IMR-90 (cell line): ENCODE data around the gene EPB41L5. TPM values are rescaled to one million over a fixed set of nuclear protein-coding genes. Genes with fewer than 3 reads are reported as not detected.

Experiments
- ATAC-seq: fragments of 200-7000 bp; cut with Tn5 transposase; 2 replicates; pipeline ENCODE4 v1.9.1; 2020; ENCODE audit warnings: low read depth, mild to moderate bottlenecking, moderate library complexity
- BruUV-seq: library from RNA; stranded (reverse); fragments of 400-500 nt; replicated peaks from 2 replicates; lab custom pipeline; 2021; lab: Mats Ljungman, UMichigan
- CTCF ChIA-PET: fragments of 300-600 bp; formaldehyde crosslinking; extraction: SDS; loops from one replicate; lab custom pipeline; 2021; ENCODE audit warnings: antibody characterized with exemption; lab: Yijun Ruan, JAX
- POLR2A ChIA-PET: fragments of 300-600 bp; sonication (Branson Sonifier 250); formaldehyde crosslinking; loops from one replicate; lab custom pipeline; 2022; ENCODE audit warnings: antibody characterized with exemption; ENCODE audit not compliant: unreplicated experiment; lab: Charles Lee
- DNase-seq: peaks from one replicate; pipeline ENCODE4 v3.0.0; 2013
- H2AFZ ChIP-seq: replicated peaks from 2 replicates; pipeline ENCODE3; 2013; ENCODE audit warnings: low read length, mild to moderate bottlenecking; ENCODE audit not compliant: poor library complexity
- H2AK5ac ChIP-seq: 2 replicates; pipeline ENCODE4 v1.6.1; 2013; ENCODE audit warnings: low read depth, low read length, inconsistent platforms
- H2AK9ac ChIP-seq: replicated peaks from 2 replicates; pipeline ENCODE3; 2013; ENCODE audit warnings: mild to moderate bottlenecking, low read depth, low read length, moderate library complexity; ENCODE audit not compliant: poor library complexity
- H2BK120ac ChIP-seq: 2 replicates; pipeline ENCODE4 v1.6.1; 2013; ENCODE audit warnings: low read depth, low read length, inconsistent platforms
- H2BK15ac ChIP-seq: 3 replicates; pipeline ENCODE4 v1.6.1; 2013; ENCODE audit warnings: low read depth, low read length, inconsistent platforms
- H2BK20ac ChIP-seq: 2 replicates; pipeline ENCODE4 v1.6.1; 2013; ENCODE audit warnings: low read depth, mild to moderate bottlenecking, inconsistent platforms, low read length, moderate library complexity
- H2BK5ac ChIP-seq: 2 replicates; pipeline ENCODE4 v1.6.1; 2013; ENCODE audit warnings: mild to moderate bottlenecking, low read depth, low read length, inconsistent platforms; ENCODE audit not compliant: poor library complexity, severe bottlenecking
- H3K14ac ChIP-seq: replicated peaks from 2 replicates; pipeline ENCODE4 v1.6.1; 2013; ENCODE audit warnings: low read depth, low read length, inconsistent platforms
- H3K18ac ChIP-seq: 2 replicates; pipeline ENCODE4 v1.6.1; 2013; ENCODE audit warnings: low read depth, low read length, control low read depth
- H3K23ac ChIP-seq: 2 replicates; pipeline ENCODE4 v1.6.1; 2013; ENCODE audit warnings: low read depth, low read length, inconsistent platforms
- H3K27ac ChIP-seq: 2 replicates; pipeline ENCODE4 v1.5.1; 2013; ENCODE audit warnings: mild to moderate bottlenecking, control low read depth, low read length; ENCODE audit not compliant: insufficient read depth
- H3K27me3 ChIP-seq: 2 replicates; pipeline ENCODE4 v1.6.1; 2013; ENCODE audit warnings: low read length; ENCODE audit not compliant: control insufficient read depth, insufficient read depth
- H3K36me3 ChIP-seq: 2 replicates; pipeline ENCODE4 v1.6.1; 2013; ENCODE audit warnings: low read length, mixed read lengths; ENCODE audit not compliant: control insufficient read depth, insufficient read depth
- H3K4ac ChIP-seq: 2 replicates; pipeline ENCODE4 v1.6.1; 2013; ENCODE audit warnings: low read depth, low read length, inconsistent platforms
- H3K4me1 ChIP-seq: 2 replicates; pipeline ENCODE4 v1.6.1; 2013; ENCODE audit warnings: low read length, mixed read lengths; ENCODE audit not compliant: control insufficient read depth, insufficient read depth
- H3K4me2 ChIP-seq: 2 replicates; pipeline ENCODE4 v1.6.1; 2013; ENCODE audit warnings: low read depth, mild to moderate bottlenecking, control low read depth, low read length, moderate library complexity
- H3K4me3 ChIP-seq: 2 replicates; pipeline ENCODE4 v1.5.1; 2013; ENCODE audit warnings: low read depth, mild to moderate bottlenecking, control low read depth, low read length, moderate library complexity; ENCODE audit not compliant: insufficient read depth
- H3K56ac ChIP-seq: 2 replicates; pipeline ENCODE4 v1.6.1; 2013; ENCODE audit warnings: low read length, inconsistent platforms; ENCODE audit not compliant: insufficient read depth; ENCODE audit errors: extremely low read depth
- H3K79me1 ChIP-seq, 2 experiments: 2 replicates each; pipeline ENCODE4 v1.6.1; 2013; ENCODE audit warnings: low read length in 2 of 2, inconsistent platforms in 1 of 2, low read depth in 1 of 2
- H3K9ac ChIP-seq: 2 replicates; pipeline ENCODE4 v1.6.1; 2013; ENCODE audit warnings: low read depth, low read length, control low read depth
- H3K9me1 ChIP-seq: 2 replicates; pipeline ENCODE4 v1.6.1; 2013; ENCODE audit warnings: low read length, inconsistent platforms; ENCODE audit not compliant: insufficient read depth
- H3K9me3 ChIP-seq: 2 replicates; pipeline ENCODE4 v1.6.1; 2013; ENCODE audit warnings: low read length; ENCODE audit not compliant: control insufficient read depth, insufficient read depth
- H4K20me1 ChIP-seq: 2 replicates; pipeline ENCODE4 v1.6.1; 2013; ENCODE audit warnings: low read length, inconsistent platforms; ENCODE audit not compliant: insufficient read depth
- H4K5ac ChIP-seq: 2 replicates; pipeline ENCODE4 v1.6.1; 2013; ENCODE audit warnings: mild to moderate bottlenecking, low read depth, low read length, control low read depth
- H4K8ac ChIP-seq, 2 experiments: 2 replicates each; pipeline ENCODE4 v1.6.1; 2013; ENCODE audit warnings: low read depth in 2 of 2, low read length in 2 of 2, control low read depth in 1 of 2, inconsistent platforms in 1 of 2
- H4K91ac ChIP-seq: 2 replicates; pipeline ENCODE4 v1.6.1; 2013; ENCODE audit warnings: low read depth, low read length, inconsistent platforms; ENCODE audit not compliant: insufficient read depth
- CEBPB ChIP-seq: IDR thresholded peaks from 2 replicates; pipeline ENCODE4 v1.6.1; 2012; ENCODE audit warnings: low read depth, low read length, improper control_type of control experiment
- MAZ ChIP-seq: IDR thresholded peaks from 2 replicates; pipeline ENCODE4 v1.6.1; 2012; ENCODE audit warnings: low read depth, mild to moderate bottlenecking, low read length, improper control_type of control experiment, moderate library complexity, borderline replicate concordance
- WGBS, 2 experiments: methylation state at CpG; one replicate each; pipeline versions ENCODE4 v1.1.5 to v1.1.7; 2013; ENCODE audit warnings: missing lambda C conversion rate in 2 of 2; ENCODE audit not compliant: insufficient read length in 1 of 2; ENCODE audit errors: extremely low coverage in 2 of 2; 5-methylcytosine and 5-hydroxymethylcytosine counted together
- dilution Hi-C: fragments of 300-500 bp; cut with HindIII; formaldehyde crosslinking; loops from one replicate; pipeline ENCODE4 v1.14.3; 2018; ENCODE audit warnings: low sequenced_read_pairs; ENCODE audit not compliant: unreplicated experiment
- in situ Hi-C: fragments of 300-500 bp; cut with MboI; formaldehyde crosslinking; loops from 3 replicates; pipeline ENCODE4 v1.14.3; 2019; ENCODE audit warnings: low sequenced_read_pairs, inconsistent platforms, mixed read lengths
- intact Hi-C: fragments of 100-400 bp; cut with micrococcal nuclease; formaldehyde crosslinking; loops from 2 replicates; pipeline ENCODE4 v1.10.0; 2022
- polyA plus RNA-seq, 3 experiments: library from polyadenylated mRNA; depleted of rRNA; stranded (reverse); fragments of >200 nt; gene quantifications; 2 replicates each; pipeline ENCODE4 v1.2.3, GENCODE V29; 2012; ENCODE audit warnings: low replicate concordance in 1 of 3
- total RNA-seq: library from RNA; depleted of rRNA; stranded (reverse); fragments of >200 nt; gene quantifications from 2 replicates; pipeline ENCODE4 v1.2.3, GENCODE V29; 2012
- TF ChIP-seq, protein P1 (sequence below): conservative IDR thresholded peaks from 2 replicates; pipeline ENCODE4 v1.5.1; 2012; ENCODE audit warnings: mild to moderate bottlenecking, low read depth, low read length, improper control_type of control experiment

The EPB41L5 gene
- total and polyA plus RNA-seq, 2 of the 4 experiments (the other 2 are of a cell fraction), result 5.1 to 10.6 TPM

DNA sequence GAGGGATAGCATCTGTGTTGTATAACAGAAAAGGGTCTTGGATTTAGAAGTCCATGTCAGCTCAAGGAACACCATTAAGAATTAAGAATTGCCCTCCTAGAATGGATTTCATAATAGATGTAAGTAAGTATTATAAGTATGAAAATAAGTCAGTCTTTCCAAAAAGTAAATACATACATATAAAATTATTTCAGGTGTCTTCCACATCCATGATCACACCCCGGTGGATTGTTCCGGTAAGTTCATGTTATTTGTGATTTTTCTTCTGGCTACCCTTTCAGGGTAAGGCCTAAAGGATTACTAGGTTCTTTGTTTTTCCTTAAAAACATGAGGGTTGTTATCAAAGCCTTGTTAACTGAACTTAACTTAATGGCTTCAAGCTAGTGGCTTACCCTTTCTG, 154.4 kb downstream of the EPB41L5 start:
- Histone ChIP-seq H3K23ac (no peak overlapping the region), H3K27ac (no peak overlapping the region), H2AFZ (no peak overlapping the region), H3K4me1 (no peaks in the 10 kb centered on the region), H3K18ac (no peak overlapping the region), H3K4me2 (no peak overlapping the region), H3K4ac (no peak overlapping the region), H2BK20ac (no peak overlapping the region), H3K4me3 (no peak overlapping the region), H3K36me3 (no peaks in the 10 kb centered on the region), H4K20me1 (no peaks in the 10 kb centered on the region), H2AK9ac (no peak overlapping the region), H3K9me1 (no peaks in the 10 kb centered on the region), H3K27me3 (no peaks in the 10 kb centered on the region), H4K5ac (no peak overlapping the region), H4K8ac (no peak overlapping the region), H4K91ac (no peak overlapping the region), H2AK5ac (no peak overlapping the region), H2BK120ac (no peak overlapping the region), H3K9ac (no peak overlapping the region), H3K56ac (no peak overlapping the region), H2BK5ac (no peak overlapping the region), H2BK15ac (no peak overlapping the region), H3K79me1 (no peaks in the 10 kb centered on the region), H3K9me3 (peaks cover 2% of the 10 kb centered on the region; the same call in 1 of the 2 replicates), H3K14ac (no peak overlapping the region)
- no CpG with 5 or more reads among the region's 2 CpGs for WGBS, 2 experiments
- in situ Hi-C loops, result no loop called here
- TF ChIP-seq CEBPB, result no peak
- TF ChIP-seq, protein P1, sequence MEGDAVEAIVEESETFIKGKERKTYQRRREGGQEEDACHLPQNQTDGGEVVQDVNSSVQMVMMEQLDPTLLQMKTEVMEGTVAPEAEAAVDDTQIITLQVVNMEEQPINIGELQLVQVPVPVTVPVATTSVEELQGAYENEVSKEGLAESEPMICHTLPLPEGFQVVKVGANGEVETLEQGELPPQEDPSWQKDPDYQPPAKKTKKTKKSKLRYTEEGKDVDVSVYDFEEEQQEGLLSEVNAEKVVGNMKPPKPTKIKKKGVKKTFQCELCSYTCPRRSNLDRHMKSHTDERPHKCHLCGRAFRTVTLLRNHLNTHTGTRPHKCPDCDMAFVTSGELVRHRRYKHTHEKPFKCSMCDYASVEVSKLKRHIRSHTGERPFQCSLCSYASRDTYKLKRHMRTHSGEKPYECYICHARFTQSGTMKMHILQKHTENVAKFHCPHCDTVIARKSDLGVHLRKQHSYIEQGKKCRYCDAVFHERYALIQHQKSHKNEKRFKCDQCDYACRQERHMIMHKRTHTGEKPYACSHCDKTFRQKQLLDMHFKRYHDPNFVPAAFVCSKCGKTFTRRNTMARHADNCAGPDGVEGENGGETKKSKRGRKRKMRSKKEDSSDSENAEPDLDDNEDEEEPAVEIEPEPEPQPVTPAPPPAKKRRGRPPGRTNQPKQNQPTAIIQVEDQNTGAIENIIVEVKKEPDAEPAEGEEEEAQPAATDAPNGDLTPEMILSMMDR, result no peak
- TF ChIP-seq MAZ, result no peak
- DNase-seq (no peak), ATAC-seq (no peak)
- CTCF ChIA-PET, result no interaction called here
- BruUV-seq, result no TSS peak
- POLR2A ChIA-PET, result no interaction called here
- dilution Hi-C loops, result no loop called here
- intact Hi-C loops, result no loop called here
